GM12878 (cell line): Measurements from ENCODE around the gene ENOX2. TPM values are rescaled to one million over a fixed set of nuclear protein-coding genes. Genes with fewer than 3 reads are reported as not detected.

Experiments
- ATAC-seq: fragments of 200-7000 bp; cut with Tn5 transposase; 3 replicates; pipeline ENCODE4 v1.9.1; 2020; ENCODE audit warnings: mild to moderate bottlenecking, moderate library complexity
- BruUV-seq: library from RNA; stranded (reverse); fragments of 400-500 nt; replicated peaks from 2 replicates; lab custom pipeline; 2021; lab: Mats Ljungman, UMichigan
- CTCF ChIA-PET: fragments of 300-600 bp; sonication (Branson Sonifier 250); formaldehyde crosslinking; extraction: SDS; loops from one replicate; lab custom pipeline; 2021; ENCODE audit warnings: inconsistent platforms; lab: Yijun Ruan, JAX
- POLR2A ChIA-PET: fragments of 350-600 bp; formaldehyde crosslinking; extraction: SDS; loops from one replicate; lab custom pipeline; 2021; ENCODE audit warnings: inconsistent platforms; lab: Charles Lee
- RAD21 ChIA-PET: fragments of 300-600 bp; sonication (Branson Sonifier 250); formaldehyde crosslinking; loops from one replicate; lab custom pipeline; 2023; ENCODE audit warnings: antibody characterized with exemption; ENCODE audit not compliant: unreplicated experiment; lab: Charles Lee
- SMC1A ChIA-PET: fragments of 300-600 bp; sonication (Branson Sonifier 250); formaldehyde crosslinking; loops from one replicate; lab custom pipeline; 2023; ENCODE audit not compliant: unreplicated experiment, uncharacterized antibody; lab: Charles Lee
- DNase-seq: peaks from one replicate; pipeline ENCODE4 v3.0.0-alpha.2; 2011; ENCODE audit warnings: low read depth, low spot score
- FAIRE-seq: peaks from 3 replicates; lab custom pipeline; 2011; peaks lifted over from hg19 to GRCh38; lab: Jason Lieb, UNC
- H2AFZ ChIP-seq: 2 replicates; pipeline ENCODE4 v1.6.0; 2011; ENCODE audit warnings: low read depth, low read length, control low read depth; ENCODE audit not compliant: control insufficient read depth
- H3K27ac ChIP-seq: 2 replicates; pipeline ENCODE4 v1.5.1; 2011; ENCODE audit warnings: control low read depth; ENCODE audit not compliant: control insufficient read depth, insufficient read depth
- H3K27me3 ChIP-seq, 2 experiments: replicated peaks in 1 of 2; 2 replicates each; pipeline versions ENCODE4 v1.6.0 to v1.6.1; 2011; ENCODE audit warnings: low read length in 1 of 2; ENCODE audit not compliant: control insufficient read depth in 2 of 2, insufficient read depth in 2 of 2
- H3K36me3 ChIP-seq, 2 experiments: 2 replicates each; pipeline ENCODE4 v1.5.1; 2011; ENCODE audit warnings: low read length in 1 of 2; ENCODE audit not compliant: control insufficient read depth in 2 of 2, insufficient read depth in 2 of 2
- H3K4me1 ChIP-seq: 2 replicates; pipeline ENCODE4 v1.6.1; 2011; ENCODE audit warnings: mild to moderate bottlenecking, low read length, moderate library complexity, mixed read lengths; ENCODE audit not compliant: control insufficient read depth, insufficient read depth
- H3K4me2 ChIP-seq: 2 replicates; pipeline ENCODE4 v1.6.0; 2011; ENCODE audit warnings: control low read depth; ENCODE audit not compliant: control insufficient read depth, insufficient read depth
- H3K4me3 ChIP-seq: fragments of 200-600 bp; sonication (generic); 2 replicates; pipeline ENCODE4 v1.5.1; 2016
- H3K79me2 ChIP-seq: 2 replicates; pipeline ENCODE4 v1.6.0; 2011; ENCODE audit warnings: low read length; ENCODE audit not compliant: control insufficient read depth, insufficient read depth
- H3K9ac ChIP-seq: 2 replicates; pipeline ENCODE4 v1.8.0; 2011; ENCODE audit warnings: low read length, control low read depth, mixed read lengths; ENCODE audit not compliant: control insufficient read depth, insufficient read depth
- H3K9me3 ChIP-seq: replicated peaks from 3 replicates; pipeline ENCODE4 v1.5.1; 2011; ENCODE audit warnings: mild to moderate bottlenecking, low read length; ENCODE audit not compliant: control insufficient read depth, insufficient read depth
- H4K20me1 ChIP-seq: 2 replicates; pipeline ENCODE4 v1.6.0; 2011; ENCODE audit not compliant: control insufficient read depth, insufficient read depth
- ATF7 ChIP-seq: fragments of 450-650 bp; IDR thresholded peaks from 2 replicates; pipeline ENCODE4 v1.6.1; 2016; ENCODE audit warnings: low read depth, mild to moderate bottlenecking
- LARP7 ChIP-seq: fragments of 450-650 bp; IDR thresholded peaks from 2 replicates; pipeline ENCODE4 v1.6.1; 2017; ENCODE audit warnings: mild to moderate bottlenecking
- MTA3 ChIP-seq: IDR thresholded peaks from 2 replicates; pipeline ENCODE4 v1.6.1; 2012; ENCODE audit warnings: low read length, inconsistent platforms, borderline replicate concordance
- NBN ChIP-seq: fragments of 450-650 bp; IDR thresholded peaks from 2 replicates; pipeline ENCODE4 v1.6.1; 2016
- NR2C2 ChIP-seq: IDR thresholded peaks from 2 replicates; pipeline ENCODE4 v1.6.1; 2011; ENCODE audit warnings: borderline replicate concordance, low read depth; ENCODE audit not compliant: control insufficient read depth, insufficient read length
- RBBP5 ChIP-seq: fragments of 200-600 bp; sonication (generic); conservative IDR thresholded peaks from 2 replicates; pipeline ENCODE4 v1.6.1; 2016
- SIX5 ChIP-seq: IDR thresholded peaks from 2 replicates; pipeline ENCODE4 v1.6.1; 2011; ENCODE audit warnings: mild to moderate bottlenecking, low read depth, low read length, moderate library complexity; ENCODE audit not compliant: severe bottlenecking
- SMC3 ChIP-seq: IDR thresholded peaks from 2 replicates; pipeline ENCODE4 v1.6.1; 2011; ENCODE audit warnings: low read length, improper control_type of control experiment, borderline replicate concordance
- TAF1 ChIP-seq: IDR thresholded peaks from 2 replicates; pipeline ENCODE4 v1.6.1; 2011; ENCODE audit warnings: mild to moderate bottlenecking, low read depth, low read length, borderline replicate concordance
- TBL1XR1 ChIP-seq: IDR thresholded peaks from 2 replicates; pipeline ENCODE4 v1.6.1; 2012; ENCODE audit warnings: low read depth, low read length, improper control_type of control experiment
- YBX1 ChIP-seq: fragments of 450-650 bp; IDR thresholded peaks from 2 replicates; pipeline ENCODE4 v1.6.1; 2016; ENCODE audit warnings: antibody characterized with exemption
- ZZZ3 ChIP-seq: IDR thresholded peaks from 2 replicates; pipeline ENCODE4 v1.6.1; 2011; ENCODE audit warnings: low read depth; ENCODE audit not compliant: control insufficient read depth, insufficient read length
- WGBS: methylation state at CpG from one replicate; pipeline ENCODE4 v1.1.6; 2016; ENCODE audit warnings: low lambda C conversion rate; ENCODE audit not compliant: insufficient replicate concordance, insufficient coverage; ENCODE audit errors: missing lambda C conversion rate; 5-methylcytosine and 5-hydroxymethylcytosine counted together
- in situ Hi-C: fragments of 300-500 bp; cut with MboI; formaldehyde crosslinking; loops from 9 replicates; pipeline ENCODE4 v1.14.3; 2018; ENCODE audit warnings: mixed read lengths
- intact Hi-C: fragments of 100-400 bp; cut with micrococcal nuclease; formaldehyde crosslinking; loops from one replicate; pipeline ENCODE4 v1.14.2; 2022; ENCODE audit not compliant: unreplicated experiment
- polyA plus RNA-seq, 11 experiments: library from polyadenylated mRNA; depleted of rRNA in 4 of 11; unstranded in 6 of 11; stranded (reverse) in 5 of 11; fragments of >200 nt; fragmentation: Nextera tagmentation in 4 of 11; fragmentation: Illumina TruSeq in 1 of 11; extraction: Ambion mirVana in 4 of 11; extraction: Trizol in 1 of 11; gene quantifications; 1 replicate in 1 of 11; 2 replicates in 10 of 11; pipeline versions ENCODE4 v1.2.1 to v1.2.3, GENCODE V29; 2011 to 2016; ENCODE audit warnings: inconsistent platforms in 2 of 11, missing spikeins in 2 of 11, low read depth in 1 of 11
- total RNA-seq, 4 experiments: library from RNA; depleted of rRNA in 3 of 4; stranded (reverse); fragments of >200 nt in 3 of 4; fragmentation: Illumina TruSeq in 1 of 4; extraction: Trizol in 1 of 4; gene quantifications; 2 replicates each; pipeline versions ENCODE4 v1.2.1 to v1.2.3, GENCODE V29; 2013 to 2021
- TF ChIP-seq, protein P1 (sequence below): IDR thresholded peaks from 2 replicates; pipeline ENCODE4 v1.6.1; 2011; ENCODE audit warnings: low read depth, low read length, improper control_type of control experiment, borderline replicate concordance

The ENOX2 gene
- total and polyA plus RNA-seq, 10 of the 15 experiments (the other 5 are each of a cell fraction or from before 2014, with no cell fraction given), result 3.2 to 13.0 (median 7.7) TPM

DNA sequence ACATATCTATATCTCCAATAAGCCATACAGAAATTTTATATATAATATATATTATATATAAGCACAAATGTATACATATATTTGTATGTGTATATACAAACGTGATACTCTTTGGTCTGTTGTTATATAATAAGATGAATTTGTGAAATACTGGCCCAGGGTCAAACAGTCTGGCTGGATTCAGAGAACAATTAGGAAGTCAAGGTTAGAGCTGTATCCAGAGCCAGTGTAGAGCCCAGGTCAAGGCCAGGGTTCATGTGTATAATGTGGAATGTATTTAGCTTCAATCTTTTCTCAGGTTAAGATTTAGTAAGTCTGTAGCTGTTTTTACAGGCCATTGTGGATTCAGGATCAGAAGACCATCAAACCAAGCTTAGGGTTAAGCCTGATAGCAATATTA is 3.8 kb upstream of the ENOX2 start:
- H3K4me1 ChIP-seq, result no peaks in the 10 kb centered on the region
- no peak overlapping the region for H3K4me3 ChIP-seq
- no TSS peak for BruUV-seq
- no peaks in the 10 kb centered on the region for H3K27me3 ChIP-seq
- H3K79me2 ChIP-seq, result no peaks in the 10 kb centered on the region; the same call in none of the 2 replicates
- H3K9ac ChIP-seq, result no peak overlapping the region
- no peaks in the 10 kb centered on the region for H4K20me1 ChIP-seq
- FAIRE-seq, result no peak
- ChIA-PET POLR2A (no interaction called here), SMC1A (interaction anchor here (2.1 kb wide), 1 partner anchor 10 kb away, joined by 7 read pairs; no protein-coding TSS in a partner anchor), CTCF (interaction anchor here (1.1 kb wide), 1 partner anchor 10 kb away, joined by 4 read pairs; no protein-coding TSS in a partner anchor), RAD21 (interaction anchor here (0.7 kb wide), 1 partner anchor 331 kb away, joined by 4 read pairs; no protein-coding TSS in a partner anchor)
- no peak for DNase-seq
- no peaks in the 10 kb centered on the region for H3K36me3 ChIP-seq
- no peak for ATAC-seq
- TF ChIP-seq, protein P1, sequence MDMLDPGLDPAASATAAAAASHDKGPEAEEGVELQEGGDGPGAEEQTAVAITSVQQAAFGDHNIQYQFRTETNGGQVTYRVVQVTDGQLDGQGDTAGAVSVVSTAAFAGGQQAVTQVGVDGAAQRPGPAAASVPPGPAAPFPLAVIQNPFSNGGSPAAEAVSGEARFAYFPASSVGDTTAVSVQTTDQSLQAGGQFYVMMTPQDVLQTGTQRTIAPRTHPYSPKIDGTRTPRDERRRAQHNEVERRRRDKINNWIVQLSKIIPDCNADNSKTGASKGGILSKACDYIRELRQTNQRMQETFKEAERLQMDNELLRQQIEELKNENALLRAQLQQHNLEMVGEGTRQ, result no peak
- TF ChIP-seq LARP7 (no peak), RBBP5 (no peak), YBX1 (no peak), SIX5 (no peak), MTA3 (no peak), TBL1XR1 (no peak), SMC3 (no peak), ATF7 (no peak), NR2C2 (no peak), NBN (no peak), TAF1 (no peak), ZZZ3 (no peak)
- intact Hi-C loops, result no loop called here
- 14% methylated on average over 1 of the region's 1 CpG for WGBS
- in situ Hi-C loops, result no loop called here
- H3K9me3 ChIP-seq, result no peaks in the 10 kb centered on the region
- no peak overlapping the region for H3K4me2 ChIP-seq
- H2AFZ ChIP-seq, result no peak overlapping the region
- H3K27ac ChIP-seq, result no peak overlapping the region
